Effector CD8-positive, alpha-beta T cell (primary cell): ENCODE measurements around the gene BCR.

Experiments
- DNase-seq: peaks from one replicate; lab custom pipeline; 2025; lab: John Stamatoyannopoulos, UW

BCR gene

DNA sequence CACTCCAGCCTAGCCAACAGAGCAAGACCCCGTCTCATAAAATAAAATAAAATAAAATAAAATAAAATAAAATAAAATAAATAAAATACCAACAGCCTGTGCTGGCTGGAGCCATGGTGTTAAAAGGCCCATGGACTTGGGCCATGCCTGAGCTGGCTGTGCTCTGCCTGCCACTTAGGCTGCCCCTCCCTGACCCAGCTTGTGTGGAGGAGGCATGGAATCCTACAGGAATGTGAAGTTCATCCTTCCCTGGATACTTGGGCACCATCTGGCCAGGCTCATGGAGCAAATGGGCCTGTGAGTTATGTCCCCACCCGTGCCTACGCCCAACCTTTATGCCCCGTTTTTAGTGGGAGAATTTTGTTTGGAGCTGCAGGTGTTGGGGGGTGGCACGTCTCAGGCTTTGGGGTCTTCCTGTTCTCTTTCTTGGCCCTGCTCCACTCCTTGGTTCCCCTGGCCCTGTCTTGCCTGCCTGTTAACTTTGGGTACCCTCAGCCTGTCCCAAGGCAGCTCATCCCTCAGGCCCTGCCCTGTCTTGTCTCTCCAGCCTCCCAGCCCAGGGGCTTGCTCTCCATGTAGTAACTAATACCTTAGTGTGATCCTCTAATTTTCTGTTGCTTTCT lies 51.3 kb downstream of the BCR start:
- DNase-seq: no peak

DNA sequence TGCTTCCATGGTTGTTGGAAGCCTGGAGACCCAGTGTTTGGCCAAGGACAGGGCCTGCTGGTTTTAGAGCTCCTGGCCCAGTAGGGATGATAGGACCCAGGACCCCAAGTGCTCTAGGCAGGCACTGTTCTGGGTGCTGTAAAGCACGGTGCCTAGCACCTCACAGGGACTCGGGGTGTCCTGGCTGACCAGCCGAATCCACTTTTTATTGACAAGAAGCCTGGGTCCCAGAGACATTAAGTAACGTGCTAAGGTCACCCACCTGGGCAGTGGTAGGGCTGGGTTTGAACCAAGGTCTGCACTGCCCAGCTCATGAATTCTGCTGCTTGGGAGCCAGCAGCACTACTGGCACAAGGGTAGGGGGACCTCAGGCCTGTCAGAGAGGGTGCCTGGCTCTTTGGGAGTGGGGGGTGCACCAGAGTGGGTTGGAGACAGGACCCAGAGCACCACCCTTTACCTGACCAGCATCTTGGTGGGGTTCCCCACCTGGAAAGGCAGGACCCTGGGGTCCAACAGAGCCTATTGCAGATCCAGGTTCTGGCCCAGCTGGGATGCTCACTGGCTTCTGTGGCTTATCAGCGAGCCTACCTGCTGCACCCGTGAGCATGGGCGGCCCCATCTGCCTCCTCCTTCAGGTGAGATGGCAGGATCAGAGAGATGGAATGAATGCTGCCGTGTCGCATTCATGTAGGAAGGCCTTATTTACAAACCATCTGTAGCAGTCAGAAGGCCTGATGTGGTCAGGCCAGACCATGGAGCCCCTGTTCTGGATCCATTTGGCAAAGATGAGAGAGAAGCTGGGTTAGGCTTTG lies 52.0 kb downstream of the BCR start:
- DNase-seq: no peak

DNA sequence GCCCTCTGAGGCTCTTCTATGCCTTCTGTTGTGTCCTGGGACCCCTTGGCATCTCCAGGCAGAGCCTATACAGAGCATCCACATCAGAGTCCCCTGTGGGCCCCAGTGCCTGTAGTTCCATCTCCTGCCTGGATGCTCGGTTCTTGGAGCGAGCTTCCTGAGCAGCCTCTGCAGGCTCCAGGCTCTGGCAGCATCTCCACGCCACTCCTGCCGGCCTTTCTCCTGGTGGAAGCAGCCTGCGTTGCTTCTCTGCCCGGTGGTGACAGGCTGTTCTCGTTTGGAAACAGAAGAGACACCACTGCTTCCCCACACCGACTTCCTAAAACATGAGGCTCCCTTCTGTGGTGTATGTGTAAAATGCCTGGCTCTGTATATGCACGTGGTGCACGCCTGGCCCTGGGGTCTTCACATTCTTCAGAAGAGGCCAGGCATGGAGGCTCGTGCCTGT lies 52.8 kb downstream of the BCR start:
- no peak for DNase-seq

- DNase-seq: no peak
Measured at GRCh38 chr22:23233752-23234408, 53.6 kb downstream of the BCR start.

GRCh38 chr22:23234409-23235161 lies 54.3 kb downstream of the BCR start:
- no peak for DNase-seq

DNA sequence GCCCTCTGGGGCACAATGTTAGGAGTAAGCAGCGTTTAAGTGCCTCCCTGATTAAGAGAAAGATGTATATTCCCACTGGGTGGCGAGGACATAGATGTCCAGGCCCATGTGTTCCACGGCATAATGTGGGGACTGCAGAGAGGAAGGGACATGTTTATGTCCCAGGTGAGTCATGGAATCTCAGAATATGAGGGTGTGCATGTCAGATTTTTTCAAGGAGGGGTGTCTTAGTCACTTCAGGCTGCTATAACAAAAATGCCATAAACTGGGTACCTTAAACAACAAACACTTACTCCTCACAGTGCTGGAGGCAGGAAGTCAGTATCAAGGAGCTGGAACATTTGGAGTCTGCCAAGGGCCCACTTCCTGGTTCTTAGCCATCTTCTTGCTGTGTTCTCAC lies 55.1 kb downstream of the BCR start:
- DNase-seq: no peak

- no peak for DNase-seq
Measured at GRCh38 chr22:23236026-23236425, 55.7 kb downstream of the BCR start.

- DNase-seq: no peak
Measured at GRCh38 chr22:23236440-23237184, 56.3 kb downstream of the BCR start.

DNA sequence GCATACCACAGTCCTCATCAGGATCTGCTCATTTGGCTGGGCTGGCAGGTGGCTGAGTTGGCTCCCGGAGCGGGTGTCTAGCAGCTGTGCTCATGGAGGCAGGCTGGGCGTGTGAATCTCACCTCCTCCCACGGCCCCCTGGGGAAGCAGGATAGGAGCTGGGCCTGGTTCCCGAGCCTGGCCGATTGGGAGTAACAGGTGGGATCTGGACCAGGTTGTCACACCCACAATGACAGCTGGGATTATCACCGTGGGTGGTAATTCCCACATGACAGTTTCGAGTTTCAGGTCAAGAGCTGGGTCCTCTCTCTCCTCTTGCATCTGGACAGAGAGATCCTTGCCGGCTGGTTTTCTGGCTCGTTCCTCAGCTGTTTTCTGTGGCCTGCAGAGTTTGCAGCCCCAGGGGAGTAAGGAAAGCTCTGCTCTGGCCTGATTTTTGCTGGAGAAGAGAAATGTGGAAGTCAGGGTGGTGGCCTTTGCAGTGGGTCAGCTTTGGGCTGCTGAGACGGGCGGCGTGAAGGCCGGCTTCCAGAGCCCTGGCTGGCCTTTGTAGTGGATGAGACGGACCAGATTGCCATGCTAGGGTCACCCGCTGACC lies 57.0 kb downstream of the BCR start:
- DNase-seq: no peak

- DNase-seq: no peak
Measured at GRCh38 chr22:23237841-23238240, 57.5 kb downstream of the BCR start.

- DNase-seq: no peak
Measured at GRCh38 chr22:23238707-23239106, 58.4 kb downstream of the BCR start.

- no peak for DNase-seq
Measured at GRCh38 chr22:23239429-23239828, 59.1 kb downstream of the BCR start.

DNA sequence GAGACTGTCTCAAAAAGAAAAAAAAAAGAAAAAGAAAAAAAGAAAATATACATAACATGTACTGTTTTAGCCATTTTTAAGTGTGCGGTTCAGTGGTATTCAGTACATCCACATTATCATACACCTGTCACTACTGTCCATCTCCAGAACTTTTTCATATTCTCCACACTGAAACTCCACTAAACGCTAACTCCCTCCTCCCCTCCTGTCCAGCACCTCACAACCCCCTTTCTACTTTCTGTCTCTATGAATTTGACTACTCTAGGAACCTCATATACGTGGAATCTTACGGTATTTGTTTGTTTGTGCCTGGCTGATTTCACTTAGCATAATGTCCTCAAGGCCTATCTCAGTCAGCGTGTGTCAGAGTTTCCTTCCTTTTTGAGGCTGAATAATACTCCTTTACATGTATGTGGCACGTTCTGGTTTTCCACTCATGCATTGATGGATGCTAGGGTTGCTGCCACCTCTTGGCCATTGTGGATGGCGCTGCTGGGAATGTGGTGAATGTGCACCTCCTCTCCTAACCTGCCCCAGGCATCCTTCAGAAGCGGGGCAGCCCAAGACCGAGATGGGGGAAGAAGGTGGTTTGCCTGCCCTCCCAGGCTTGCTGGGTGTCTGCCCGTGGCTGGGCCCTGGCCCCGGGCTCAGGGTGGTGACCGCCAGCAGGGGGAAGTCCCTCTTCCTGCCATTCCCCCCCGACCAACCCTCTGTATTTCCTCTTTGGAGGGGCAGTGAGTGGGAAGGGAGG lies 60.5 kb downstream of the BCR start:
- DNase-seq: no peak

DNA sequence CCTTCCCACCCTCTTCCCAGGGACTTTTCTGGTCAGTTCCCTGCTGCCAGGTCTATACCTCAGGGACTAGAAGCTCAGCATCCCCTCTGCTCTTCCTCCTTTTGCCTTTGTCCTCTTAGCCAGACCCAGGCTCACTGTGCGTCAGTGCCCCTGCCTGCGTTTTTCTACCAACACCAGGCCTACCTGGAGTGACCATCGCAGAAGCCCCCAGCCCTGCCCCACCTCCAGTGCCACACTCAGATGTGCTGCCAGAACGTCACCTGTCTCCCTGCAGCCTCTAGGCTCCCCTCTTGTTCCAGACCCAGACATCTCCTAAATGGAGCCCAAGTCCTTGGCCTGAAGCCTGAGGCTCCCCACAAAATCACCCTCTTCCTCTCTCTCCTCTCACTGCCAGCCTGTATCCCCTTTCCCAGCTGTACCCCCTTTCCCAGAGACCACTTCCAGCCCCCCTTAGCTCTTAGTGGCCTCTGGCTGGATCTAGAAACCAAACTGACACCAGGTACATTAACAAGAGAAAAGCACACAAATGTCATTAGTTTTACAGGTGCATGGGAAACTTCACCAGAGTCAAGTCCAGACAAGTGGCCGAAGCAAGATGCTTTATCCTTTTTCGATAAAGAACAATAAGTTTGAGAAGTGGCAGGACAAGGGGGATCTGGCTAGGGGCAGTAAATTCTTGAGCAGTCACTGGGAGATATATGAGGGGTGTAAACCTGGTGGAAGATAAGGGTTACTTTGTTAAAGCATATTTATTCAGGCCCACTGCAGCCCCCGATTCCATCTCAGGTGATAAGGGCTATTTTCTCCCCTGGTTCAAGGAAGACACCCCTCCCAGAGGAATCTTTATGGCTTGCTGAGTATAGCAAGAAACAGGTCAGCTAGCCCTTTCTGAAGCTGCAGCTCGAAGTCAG lies 61.5 kb downstream of the BCR start:
- DNase-seq: no peak

GRCh38 chr22:23242473-23243001 lies 62.2 kb downstream of the BCR start:
- no peak for DNase-seq

GRCh38 chr22:23243006-23243573 lies 62.8 kb downstream of the BCR start:
- DNase-seq: peak; percentile 43

DNA sequence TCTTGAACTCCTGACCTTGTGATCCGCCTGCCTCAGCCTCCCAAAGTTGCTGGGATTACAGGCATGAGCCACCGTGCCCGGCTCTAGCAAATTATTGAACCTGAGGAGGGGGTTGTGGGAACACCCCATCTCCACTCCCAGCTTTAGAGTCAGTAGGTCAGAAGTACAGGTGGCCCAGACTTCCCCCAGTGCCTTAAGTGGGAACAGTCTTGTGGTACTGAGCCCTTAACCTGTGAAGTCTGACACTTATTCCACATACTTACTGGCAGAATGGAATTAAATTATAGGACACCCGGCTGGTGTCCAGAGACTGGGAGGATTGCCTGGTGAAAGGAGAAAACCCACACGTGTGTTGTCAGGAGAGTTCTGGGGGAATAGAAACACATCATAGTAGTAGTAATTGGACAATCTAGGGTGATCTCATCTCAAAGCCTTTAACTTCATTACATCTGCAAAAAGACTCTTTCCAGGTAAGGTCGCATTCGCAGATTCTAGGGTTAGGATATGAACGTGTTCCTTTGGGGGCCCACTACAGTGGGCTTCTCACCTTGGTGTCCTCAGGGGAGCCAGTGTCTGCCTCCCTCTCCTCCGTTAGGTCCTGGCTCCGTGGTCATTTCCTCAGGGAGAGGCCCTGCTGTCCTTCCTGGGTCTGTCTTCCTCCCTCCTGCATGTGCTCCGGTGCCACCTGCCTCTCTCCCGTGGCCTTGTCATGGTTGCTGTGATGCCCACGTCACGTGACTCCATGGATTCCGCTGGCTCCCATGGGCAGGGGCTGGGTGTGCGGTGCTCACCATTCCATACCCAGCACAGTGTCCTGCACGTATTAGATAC lies 63.8 kb downstream of the BCR start:
- DNase-seq: no peak

DNA sequence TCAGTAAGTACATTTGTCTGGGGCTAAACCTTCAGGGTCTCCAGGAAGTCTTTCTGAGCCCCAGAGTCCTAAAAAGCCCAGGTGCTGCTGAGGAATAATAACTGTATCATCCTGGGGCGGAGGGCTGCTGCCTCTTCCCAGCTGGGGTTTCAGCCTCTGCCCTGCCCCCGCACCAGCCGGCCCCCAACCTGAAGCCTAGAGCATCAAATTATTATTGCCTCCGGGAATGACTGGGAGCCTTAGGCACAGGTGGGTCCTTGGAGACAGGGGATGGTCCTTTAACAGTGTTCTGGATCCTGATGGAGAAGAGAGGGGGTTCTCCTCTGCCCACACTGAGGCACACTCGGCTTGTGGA lies 64.4 kb downstream of the BCR start:
- DNase-seq: no peak
